Nucleus accumbens (tissue), 56 donors: ENCODE measurements around the gene OSBPL10.
"Not testable (repeated sequence)": the region's sequence is repeated elsewhere in the genome, so short reads cannot be mapped to it uniquely, and the experiment has no call there.

Experiments used
- DNase-seq, 56 donors: peaks; one replicate each; lab custom pipeline; 2025; lab: John Stamatoyannopoulos, UW

OSBPL10 gene

GRCh38 chr3:31689523-31689922 lies 291.5 kb downstream of the OSBPL10 start:
- not testable (repeated sequence) for DNase-seq

DNA sequence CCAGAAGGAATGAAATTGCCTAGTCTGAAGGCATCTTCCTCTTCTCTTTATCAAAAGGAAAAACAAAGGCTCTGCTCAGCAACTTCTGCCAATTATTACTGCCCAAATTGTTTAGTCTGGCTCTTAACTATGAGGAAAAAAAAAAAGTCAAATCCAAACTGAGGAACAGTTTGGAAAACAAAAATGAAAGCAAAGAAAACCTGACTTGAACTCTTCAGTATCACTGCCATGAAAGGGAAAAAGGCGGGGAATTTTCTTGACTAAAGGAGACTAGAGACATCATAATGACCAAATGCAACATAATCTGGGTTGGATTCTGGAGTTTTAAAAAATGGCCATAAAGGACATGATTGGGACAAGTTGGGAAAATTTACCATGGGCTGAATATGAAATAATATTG lies 292.1 kb downstream of the OSBPL10 start:
- no peak for DNase-seq

GRCh38 chr3:31687020-31687802 lies 293.9 kb downstream of the OSBPL10 start:
- no peak for DNase-seq

DNA sequence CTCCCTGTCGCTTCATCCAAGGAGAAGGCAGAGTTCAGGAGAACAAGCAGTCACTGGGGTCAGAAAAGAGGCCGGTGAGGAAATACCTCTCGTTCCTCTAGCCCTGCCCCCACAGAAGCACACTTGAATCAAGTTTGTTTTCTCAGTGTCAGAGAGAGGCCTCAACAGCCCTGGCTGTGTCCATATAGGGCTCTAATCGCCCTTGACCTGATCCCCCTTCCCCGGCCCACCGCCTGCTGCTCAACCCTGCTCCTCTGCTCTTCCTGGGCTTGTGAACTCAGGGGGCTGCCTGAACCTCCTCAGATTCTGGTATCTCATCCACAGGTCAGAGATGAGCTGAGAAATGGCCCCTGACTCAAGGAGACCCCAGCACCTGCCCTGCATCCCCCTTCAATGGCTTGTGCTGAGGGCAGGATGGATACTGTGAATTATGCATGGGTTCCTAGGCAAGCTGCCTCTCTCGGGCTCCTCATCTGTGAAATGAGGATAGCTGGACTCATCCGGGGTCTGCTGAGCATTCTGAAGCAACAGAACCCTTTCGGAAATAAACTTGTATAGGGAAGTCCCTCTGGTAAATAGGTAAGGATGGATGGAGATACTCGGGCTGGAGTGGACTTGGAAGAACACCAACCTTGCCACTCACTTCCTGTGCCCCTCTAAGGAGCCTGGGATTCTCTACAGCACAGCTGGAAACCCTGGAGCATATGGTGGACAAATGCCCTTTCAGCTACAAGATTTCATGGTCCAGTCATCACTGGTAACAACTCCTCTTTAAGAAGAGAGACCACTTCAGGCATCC lies 300.8 kb downstream of the OSBPL10 start:
- no peak for DNase-seq

DNA sequence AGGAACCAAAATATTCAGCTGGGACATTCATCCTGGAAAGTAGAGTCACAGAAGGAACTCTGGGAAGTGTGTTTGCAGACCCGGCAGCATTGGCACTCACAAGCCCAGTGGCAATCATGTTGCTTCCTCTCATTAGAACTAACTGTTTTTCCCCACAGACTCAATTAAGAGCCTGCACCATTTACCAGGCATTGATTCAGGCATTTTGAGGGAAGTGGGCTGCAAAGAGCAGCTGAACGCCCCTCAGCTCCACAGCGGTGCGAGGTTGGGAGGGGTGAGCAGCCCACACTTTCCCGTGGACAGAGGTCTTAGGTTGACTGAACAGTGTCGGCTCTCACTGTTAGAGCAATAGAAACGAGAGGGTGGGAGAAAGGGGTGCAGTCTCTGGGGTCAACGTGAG lies 304.5 kb downstream of the OSBPL10 start:
- DNase-seq, result no peak

GRCh38 chr3:31673950-31674349 lies 307.1 kb downstream of the OSBPL10 start:
- no peak for DNase-seq

- no peak for DNase-seq
Measured at GRCh38 chr3:31671976-31672375, 309.1 kb downstream of the OSBPL10 start.

DNA sequence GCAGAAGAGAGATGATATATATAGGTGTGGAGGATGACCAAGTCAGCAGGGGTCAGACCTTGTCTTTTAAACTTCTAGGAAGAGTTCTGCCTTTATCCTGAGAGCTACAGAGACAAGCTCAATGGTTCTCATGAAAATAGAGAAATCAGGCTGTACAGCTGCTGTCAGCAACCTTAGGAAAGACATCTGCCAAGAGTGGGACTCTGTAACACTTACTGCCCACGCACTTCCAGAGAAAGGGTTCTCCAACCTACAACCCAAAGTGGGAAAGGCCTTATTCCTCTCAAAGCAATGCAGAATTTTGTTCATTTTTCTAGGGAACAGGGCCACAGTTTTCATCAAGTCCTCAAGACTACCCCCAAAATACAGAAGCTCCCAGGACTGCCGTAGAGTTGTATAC lies 309.6 kb downstream of the OSBPL10 start:
- no peak for DNase-seq

DNA sequence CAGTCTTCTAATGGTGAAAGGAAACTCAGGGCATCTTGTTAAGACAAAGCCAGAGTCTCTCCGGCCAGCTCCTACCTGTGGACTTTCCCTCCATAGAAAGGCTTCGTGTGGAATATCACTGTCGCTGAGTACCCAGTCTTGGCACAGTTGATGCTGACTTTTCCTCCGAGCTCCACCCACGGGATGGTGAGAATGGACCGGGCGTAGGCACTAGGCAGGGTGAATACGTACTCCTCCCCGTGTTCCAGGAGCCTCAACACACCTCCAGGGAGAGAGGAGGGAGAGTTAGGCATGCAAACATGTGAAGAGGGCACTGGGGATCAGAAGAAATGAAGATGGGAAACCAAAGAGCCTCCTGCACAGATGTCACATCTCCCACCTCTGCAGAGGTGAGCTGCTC lies 310.3 kb downstream of the OSBPL10 start:
- no peak for DNase-seq

DNA sequence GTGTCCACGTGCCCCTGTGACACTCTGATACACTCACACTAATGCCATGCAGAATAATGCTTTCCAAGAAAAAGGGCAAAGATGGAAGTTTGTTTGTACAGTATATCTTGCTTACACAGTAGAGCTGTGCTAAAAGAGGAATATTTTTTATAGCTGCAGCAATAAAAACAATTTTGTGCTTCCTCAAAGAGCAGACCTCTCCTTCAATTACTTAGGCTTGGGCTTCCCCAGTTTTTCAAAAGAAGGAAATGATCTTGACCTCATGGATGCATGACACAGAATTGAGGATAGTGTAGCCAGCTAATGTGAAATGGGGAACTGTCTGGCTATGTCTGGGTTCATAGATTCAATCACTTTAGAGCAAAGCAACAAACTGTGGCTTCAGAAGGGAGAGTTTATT lies 310.9 kb downstream of the OSBPL10 start:
- no peak for DNase-seq

GRCh38 chr3:31668242-31668641 lies 312.8 kb downstream of the OSBPL10 start:
- DNase-seq, result no peak

- no peak for DNase-seq
Measured at GRCh38 chr3:31667582-31667981, 313.5 kb downstream of the OSBPL10 start.

- no peak for DNase-seq
Measured at GRCh38 chr3:31664031-31664430, 317.0 kb downstream of the OSBPL10 start.

- DNase-seq, result no peak
Measured at GRCh38 chr3:31661993-31662670, 318.9 kb downstream of the OSBPL10 start.

- no peak for DNase-seq
Measured at GRCh38 chr3:31661286-31661685, 319.8 kb downstream of the OSBPL10 start.

DNA sequence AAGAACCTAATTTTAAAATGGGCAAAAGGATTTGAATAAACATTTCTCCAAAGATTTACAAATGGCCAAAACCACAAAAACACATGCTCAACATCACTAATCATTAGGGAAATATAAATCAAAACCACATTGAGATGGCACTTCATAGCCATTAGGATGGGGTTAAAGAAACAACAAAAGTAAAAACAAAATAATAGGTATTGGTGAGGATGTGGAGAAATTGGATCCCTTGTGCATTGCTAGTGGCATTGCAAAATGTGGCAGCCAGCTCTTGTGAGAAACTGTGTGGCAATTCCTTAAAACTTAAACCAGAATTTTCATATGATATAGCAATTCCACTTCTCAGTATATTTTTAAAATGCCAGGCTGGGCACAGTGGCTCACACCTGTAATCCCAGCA lies 321.8 kb downstream of the OSBPL10 start:
- DNase-seq, result no peak

- DNase-seq, result no peak
Measured at GRCh38 chr3:31654998-31655397, 326.1 kb downstream of the OSBPL10 start.

GRCh38 chr3:31653464-31653863 lies 327.6 kb downstream of the OSBPL10 start:
- no peak for DNase-seq

GRCh38 chr3:31652296-31652695 lies 328.8 kb downstream of the OSBPL10 start:
- no peak for DNase-seq

GRCh38 chr3:31648286-31648968 lies 332.6 kb downstream of the OSBPL10 start:
- DNase-seq, result no peak

DNA sequence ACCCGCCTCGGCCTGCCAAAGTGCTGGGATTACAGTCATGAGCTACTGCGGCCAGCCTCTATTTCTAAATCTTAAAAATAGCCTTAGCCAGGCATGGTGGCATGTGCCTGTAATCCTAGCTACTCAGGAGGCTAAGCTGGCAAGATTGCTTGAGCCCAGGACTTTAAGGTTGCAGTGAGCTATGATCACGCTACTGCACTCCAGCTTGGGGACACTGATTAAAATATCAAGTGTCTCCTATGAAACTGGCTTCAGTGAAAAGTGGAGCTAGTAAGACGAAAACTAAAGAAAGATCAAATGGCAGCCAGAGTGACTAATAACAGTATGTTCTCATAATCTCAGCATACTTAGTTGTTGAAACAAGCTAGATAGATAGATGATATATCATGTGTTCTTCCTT lies 335.8 kb downstream of the OSBPL10 start:
- no peak for DNase-seq
